Measurements from ENCODE around the gene MIB2.
"Not testable (repeated sequence)": the region's sequence is repeated elsewhere in the genome, so short reads cannot be mapped to it uniquely, and the experiment has no call there.

DNA sequence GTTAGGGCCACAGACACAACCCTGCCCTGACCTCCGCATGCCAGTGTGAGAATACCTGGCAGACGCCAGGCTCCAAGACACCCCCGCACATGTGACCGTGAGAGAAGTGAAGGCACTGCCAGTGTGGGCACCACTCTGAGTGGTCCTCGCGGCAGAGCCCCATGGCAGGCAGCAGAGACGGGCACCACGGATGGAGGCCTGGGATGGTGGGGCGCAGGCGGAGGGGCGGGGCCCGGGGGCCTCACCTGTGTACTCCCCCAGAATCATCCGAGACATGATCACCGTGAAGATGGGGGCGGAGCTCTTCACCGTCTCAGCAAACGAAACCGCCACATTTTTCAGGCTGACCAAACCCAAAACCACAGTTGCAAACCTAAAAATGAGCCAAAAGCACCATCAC lies 59.9 kb downstream of the MIB2 start:
- TF ChIP-seq, protein P1, sequence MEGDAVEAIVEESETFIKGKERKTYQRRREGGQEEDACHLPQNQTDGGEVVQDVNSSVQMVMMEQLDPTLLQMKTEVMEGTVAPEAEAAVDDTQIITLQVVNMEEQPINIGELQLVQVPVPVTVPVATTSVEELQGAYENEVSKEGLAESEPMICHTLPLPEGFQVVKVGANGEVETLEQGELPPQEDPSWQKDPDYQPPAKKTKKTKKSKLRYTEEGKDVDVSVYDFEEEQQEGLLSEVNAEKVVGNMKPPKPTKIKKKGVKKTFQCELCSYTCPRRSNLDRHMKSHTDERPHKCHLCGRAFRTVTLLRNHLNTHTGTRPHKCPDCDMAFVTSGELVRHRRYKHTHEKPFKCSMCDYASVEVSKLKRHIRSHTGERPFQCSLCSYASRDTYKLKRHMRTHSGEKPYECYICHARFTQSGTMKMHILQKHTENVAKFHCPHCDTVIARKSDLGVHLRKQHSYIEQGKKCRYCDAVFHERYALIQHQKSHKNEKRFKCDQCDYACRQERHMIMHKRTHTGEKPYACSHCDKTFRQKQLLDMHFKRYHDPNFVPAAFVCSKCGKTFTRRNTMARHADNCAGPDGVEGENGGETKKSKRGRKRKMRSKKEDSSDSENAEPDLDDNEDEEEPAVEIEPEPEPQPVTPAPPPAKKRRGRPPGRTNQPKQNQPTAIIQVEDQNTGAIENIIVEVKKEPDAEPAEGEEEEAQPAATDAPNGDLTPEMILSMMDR (IDR thresholded peaks at IDR 0.05) = not testable (repeated sequence)
- TF ChIP-seq POLR2AphosphoS5 (IDR thresholded peaks at IDR 0.05); POLR2A (IDR thresholded peaks at IDR 0.05; ENCODE audit: low read depth): not testable (repeated sequence)
